ENCODE measurements around the gene STAMBPL1. TPM values are rescaled to one million over a fixed set of nuclear protein-coding genes. Genes with fewer than 3 reads are reported as not detected.

Gene STAMBPL1
- total RNA-seq, 6 donors from 2014 or later: 4.9 to 69.1 (median 7.0) TPM

DNA sequence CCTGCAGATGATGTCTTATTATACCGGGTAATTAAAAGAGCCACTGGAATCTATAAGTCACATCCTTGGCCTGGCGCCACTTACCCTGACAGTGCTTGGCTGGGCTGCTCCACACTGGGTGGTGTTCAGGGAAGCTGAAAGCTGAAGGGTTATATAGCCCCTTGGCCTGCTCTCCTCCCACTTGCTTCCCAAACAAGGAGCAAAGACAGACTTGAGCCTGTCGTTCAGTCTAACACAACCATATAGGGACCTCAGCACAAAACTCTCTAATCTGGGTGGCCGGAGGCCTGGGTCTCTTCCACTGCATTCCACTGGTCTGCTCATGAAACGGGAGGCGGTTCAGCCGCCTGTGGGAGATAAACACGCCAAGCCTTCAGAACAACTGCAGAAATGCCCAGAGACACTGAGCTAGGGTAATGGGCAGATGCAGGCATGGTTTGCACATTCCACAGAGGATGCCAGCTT is 72.6 kb downstream of the STAMBPL1 start, which contains the start of gene ACTA2:
TSS of gene ACTA2 (minus strand) at position 127 of the 465 bp plus-strand sequence. CDS start 3,843 bp downstream, outside the sequence.
- Histone ChIP-seq H3K9me3 (no peaks in the 10 kb centered on the region), H3K27me3 (no peaks in the 10 kb centered on the region), H3K36me3 (no peaks in the 10 kb centered on the region), H3K4me3 (peak within 1 kb of the TSS; percentile 2 to 33 (median 28)), H3K27ac (peak within 1 kb of the TSS; percentile 21 to 61 (median 54)), H3K4me1 (no peaks in the 10 kb centered on the region)
- ATAC-seq (ENCODE audit: low FRiP score in 2 of 2) (peak in 1 of 2 donors; percentile 20), DNase-seq (no peak)
- peak in 1 of 2 donors; percentile 60 for TF ChIP-seq POLR2AphosphoS5 (IDR thresholded peaks at IDR 0.05)
- TF ChIP-seq POLR2A (IDR thresholded peaks at IDR 0.05): no peak
- TF ChIP-seq EP300 (IDR thresholded peaks at IDR 0.05): no peak
- 84 to 85% methylated on average over 8 of the region's 8 CpGs for WGBS, 2 donors

DNA sequence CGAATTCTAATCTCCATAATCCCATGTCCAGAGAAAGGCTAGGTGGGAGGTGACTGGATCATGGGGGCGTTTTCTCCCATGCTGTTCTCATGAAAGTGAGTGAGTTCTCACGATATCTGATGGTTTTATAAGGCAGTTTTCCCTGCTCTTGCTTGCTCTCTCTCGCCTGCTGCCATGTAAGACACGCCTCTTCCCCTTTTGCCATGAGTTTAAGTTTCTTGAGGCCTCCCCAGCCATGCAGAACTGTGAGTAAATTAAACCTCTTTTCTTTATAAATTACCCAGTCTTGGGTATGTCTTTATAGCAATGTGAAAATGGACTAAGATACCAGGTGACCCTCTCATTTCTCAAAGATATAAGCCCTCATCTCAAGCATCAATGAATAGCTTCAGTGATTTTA is 73.6 kb downstream of the STAMBPL1 start:
- 91% methylated on average over 5 of the region's 5 CpGs for WGBS, 2 donors
- no peak overlapping the region for H3K4me3 ChIP-seq
- H3K36me3 ChIP-seq: no peaks in the 10 kb centered on the region
- no peaks in the 10 kb centered on the region for H3K27me3 ChIP-seq
- no peaks in the 10 kb centered on the region for H3K9me3 ChIP-seq
- DNase-seq (no peak), ATAC-seq (ENCODE audit: low FRiP score in 2 of 2) (no peak)
- no peaks in the 10 kb centered on the region for H3K4me1 ChIP-seq
- peak overlapping the region in 1 of 4 donors; percentile 43 for H3K27ac ChIP-seq
- TF ChIP-seq POLR2A (IDR thresholded peaks at IDR 0.05) (no peak), EP300 (IDR thresholded peaks at IDR 0.05) (no peak), POLR2AphosphoS5 (IDR thresholded peaks at IDR 0.05) (no peak)
- TF ChIP-seq, protein P1, sequence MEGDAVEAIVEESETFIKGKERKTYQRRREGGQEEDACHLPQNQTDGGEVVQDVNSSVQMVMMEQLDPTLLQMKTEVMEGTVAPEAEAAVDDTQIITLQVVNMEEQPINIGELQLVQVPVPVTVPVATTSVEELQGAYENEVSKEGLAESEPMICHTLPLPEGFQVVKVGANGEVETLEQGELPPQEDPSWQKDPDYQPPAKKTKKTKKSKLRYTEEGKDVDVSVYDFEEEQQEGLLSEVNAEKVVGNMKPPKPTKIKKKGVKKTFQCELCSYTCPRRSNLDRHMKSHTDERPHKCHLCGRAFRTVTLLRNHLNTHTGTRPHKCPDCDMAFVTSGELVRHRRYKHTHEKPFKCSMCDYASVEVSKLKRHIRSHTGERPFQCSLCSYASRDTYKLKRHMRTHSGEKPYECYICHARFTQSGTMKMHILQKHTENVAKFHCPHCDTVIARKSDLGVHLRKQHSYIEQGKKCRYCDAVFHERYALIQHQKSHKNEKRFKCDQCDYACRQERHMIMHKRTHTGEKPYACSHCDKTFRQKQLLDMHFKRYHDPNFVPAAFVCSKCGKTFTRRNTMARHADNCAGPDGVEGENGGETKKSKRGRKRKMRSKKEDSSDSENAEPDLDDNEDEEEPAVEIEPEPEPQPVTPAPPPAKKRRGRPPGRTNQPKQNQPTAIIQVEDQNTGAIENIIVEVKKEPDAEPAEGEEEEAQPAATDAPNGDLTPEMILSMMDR (IDR thresholded peaks at IDR 0.05): no peak

DNA sequence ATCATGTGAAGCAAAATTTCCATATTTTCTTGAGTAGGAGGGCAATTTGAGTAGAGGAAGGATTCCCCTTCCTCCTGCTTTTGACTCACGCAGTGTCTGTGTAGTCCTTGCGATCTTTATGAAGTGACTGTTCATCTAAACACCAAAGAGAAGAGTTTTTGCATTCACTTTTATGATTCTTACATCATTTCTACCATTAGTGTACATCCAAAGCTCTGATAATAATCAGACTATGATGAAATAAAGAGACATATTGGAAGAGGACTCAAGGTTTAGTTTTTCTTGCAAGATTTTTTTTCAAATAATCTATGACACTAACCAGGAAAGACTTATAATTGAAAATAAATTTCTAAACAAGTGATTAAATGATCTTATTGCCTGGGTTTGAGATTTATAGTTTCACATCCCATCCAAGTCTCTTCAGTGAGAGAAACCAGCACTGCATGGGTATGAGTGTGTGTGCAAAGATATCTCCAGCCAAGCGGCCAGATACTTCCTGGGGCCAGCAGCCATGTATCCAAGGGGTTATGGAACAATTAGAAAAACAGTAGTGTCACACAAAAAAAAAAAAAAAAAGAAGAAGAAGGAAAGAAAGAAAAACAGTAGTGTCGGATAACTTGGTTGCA is 74.5 kb downstream of the STAMBPL1 start:
- Histone ChIP-seq H3K27ac (no peak overlapping the region), H3K4me3 (no peak overlapping the region), H3K4me1 (no peaks in the 10 kb centered on the region), H3K9me3 (no peaks in the 10 kb centered on the region), H3K27me3 (no peaks in the 10 kb centered on the region), H3K36me3 (no peaks in the 10 kb centered on the region)
- no peak for DNase-seq
- no peak for ATAC-seq (ENCODE audit: low FRiP score in 2 of 2)
- TF ChIP-seq POLR2A (IDR thresholded peaks at IDR 0.05) (no peak), POLR2AphosphoS5 (IDR thresholded peaks at IDR 0.05) (no peak), EP300 (IDR thresholded peaks at IDR 0.05) (no peak)
- TF ChIP-seq, protein P1 (IDR thresholded peaks at IDR 0.05): no peak
- WGBS, 2 donors: 83 to 93% methylated on average over 4 of the region's 4 CpGs

GRCh38 chr10:88957381-88957780 is 77.3 kb downstream of the STAMBPL1 start:
- Histone ChIP-seq H3K27me3 (no peaks in the 10 kb centered on the region), H3K27ac (no peak overlapping the region), H3K9me3 (no peaks in the 10 kb centered on the region), H3K4me1 (no peaks in the 10 kb centered on the region), H3K36me3 (no peaks in the 10 kb centered on the region), H3K4me3 (no peak overlapping the region)
- 59 to 67% methylated on average over 1 of the region's 1 CpG for WGBS, 2 donors
- TF ChIP-seq, protein P1 (IDR thresholded peaks at IDR 0.05): no peak
- TF ChIP-seq POLR2A (IDR thresholded peaks at IDR 0.05) (no peak), EP300 (IDR thresholded peaks at IDR 0.05) (no peak), POLR2AphosphoS5 (IDR thresholded peaks at IDR 0.05) (no peak)
- DNase-seq (no peak), ATAC-seq (ENCODE audit: low FRiP score in 2 of 2) (no peak)

DNA sequence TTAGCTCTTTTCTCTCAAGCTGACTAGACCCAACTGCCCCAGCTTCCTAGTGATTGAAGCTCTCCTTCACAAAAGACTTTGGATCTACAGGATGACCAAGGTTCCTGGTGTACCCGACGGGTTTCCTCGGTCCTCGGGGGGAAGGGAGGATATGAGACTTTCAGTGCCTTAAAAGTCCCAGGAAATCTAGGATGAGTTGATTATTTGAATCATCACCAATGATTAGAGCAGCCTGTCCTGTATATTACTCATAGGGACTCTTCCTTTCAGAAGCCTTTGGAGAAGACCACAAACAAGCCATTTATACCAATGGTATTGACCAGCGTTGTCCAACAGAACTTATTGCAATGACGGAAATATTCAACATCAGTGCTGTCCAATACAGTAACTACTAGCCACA is 78.7 kb downstream of the STAMBPL1 start:
- Histone ChIP-seq H3K27me3 (no peaks in the 10 kb centered on the region), H3K4me3 (no peak overlapping the region), H3K4me1 (no peaks in the 10 kb centered on the region), H3K36me3 (no peaks in the 10 kb centered on the region), H3K27ac (no peak overlapping the region), H3K9me3 (no peaks in the 10 kb centered on the region)
- DNase-seq (no peak), ATAC-seq (ENCODE audit: low FRiP score in 2 of 2) (no peak)
- WGBS, 2 donors: 96 to 100% methylated on average over 6 of the region's 6 CpGs
- TF ChIP-seq EP300 (IDR thresholded peaks at IDR 0.05) (no peak), POLR2AphosphoS5 (IDR thresholded peaks at IDR 0.05) (no peak)

DNA sequence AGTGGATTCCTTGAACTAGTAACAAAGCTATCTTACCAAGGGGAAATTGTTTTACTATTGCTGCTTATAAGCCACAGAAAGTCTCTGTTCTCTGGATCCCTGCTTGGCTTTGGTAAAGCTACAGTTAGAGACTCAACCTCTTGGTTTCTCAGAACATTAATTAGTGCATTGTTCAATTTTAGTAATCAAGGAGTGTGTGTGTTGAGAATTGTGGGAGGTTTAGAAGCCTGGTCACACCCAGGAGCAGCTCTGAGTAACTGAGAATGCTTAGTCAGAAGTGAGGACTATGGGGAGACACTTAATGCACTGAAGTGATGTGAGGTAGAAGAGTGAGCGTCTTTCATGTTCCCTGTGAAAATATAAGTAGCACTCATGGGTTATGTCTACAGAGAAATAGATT is 80.8 kb downstream of the STAMBPL1 start:
- no peak for ATAC-seq (ENCODE audit: low FRiP score in 2 of 2)
- no peaks in the 10 kb centered on the region for H3K27me3 ChIP-seq
- no peak for DNase-seq

More for the DNA sequence above, 80.8 kb downstream of the STAMBPL1 start:
- TF ChIP-seq, protein P1 (IDR thresholded peaks at IDR 0.05): no peak
- TF ChIP-seq POLR2A (IDR thresholded peaks at IDR 0.05) (no peak), POLR2AphosphoS5 (IDR thresholded peaks at IDR 0.05) (no peak), EP300 (IDR thresholded peaks at IDR 0.05) (no peak)
- no peak overlapping the region for H3K4me3 ChIP-seq
- 50 to 71% methylated on average over 1 of the region's 1 CpG for WGBS, 2 donors
- H3K27ac ChIP-seq: no peak overlapping the region
- H3K9me3 ChIP-seq: no peaks in the 10 kb centered on the region
- H3K36me3 ChIP-seq: no peaks in the 10 kb centered on the region
- H3K4me1 ChIP-seq: no peaks in the 10 kb centered on the region

Data from upper lobe of left lung (tissue), 6 donors.